HG03565 (cell line): ENCODE data around the gene ACKR2.

ENCODE experiments used
- ATAC-seq: cut with Tn5 transposase; IDR thresholded peaks from one replicate; pipeline ENCODE4 v1.9.1; 2021; ENCODE audit warnings: mild to moderate bottlenecking, moderate library complexity; ENCODE audit not compliant: unreplicated experiment

The ACKR2 gene

GRCh38 chr3:42884324-42884723 is 75.1 kb downstream of the ACKR2 start:
- no peak for ATAC-seq

DNA sequence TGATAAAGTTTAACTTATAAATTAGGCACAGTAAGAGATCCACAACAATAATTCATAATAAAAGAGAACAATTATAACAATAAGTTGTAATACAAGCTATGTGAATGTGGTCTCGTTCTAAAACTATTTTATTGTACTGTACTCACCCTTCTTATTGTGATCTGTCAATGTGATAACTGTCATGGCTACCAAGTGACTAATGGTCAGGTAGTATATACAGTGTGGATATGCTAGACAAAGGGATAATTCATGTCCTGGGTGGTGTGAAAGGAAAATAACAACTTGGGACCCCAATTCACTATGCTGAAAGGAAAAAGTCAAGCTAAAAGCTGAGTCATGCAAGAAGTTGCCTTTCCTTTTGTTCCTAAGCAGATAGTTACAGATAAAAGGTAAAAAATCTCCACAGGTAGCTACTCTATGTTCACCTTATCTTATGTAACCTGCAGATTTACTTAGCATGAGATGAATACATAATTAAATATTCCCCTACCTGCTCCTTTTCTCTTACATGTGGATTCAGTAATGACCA is 77.1 kb downstream of the ACKR2 start:
- no peak for ATAC-seq

DNA sequence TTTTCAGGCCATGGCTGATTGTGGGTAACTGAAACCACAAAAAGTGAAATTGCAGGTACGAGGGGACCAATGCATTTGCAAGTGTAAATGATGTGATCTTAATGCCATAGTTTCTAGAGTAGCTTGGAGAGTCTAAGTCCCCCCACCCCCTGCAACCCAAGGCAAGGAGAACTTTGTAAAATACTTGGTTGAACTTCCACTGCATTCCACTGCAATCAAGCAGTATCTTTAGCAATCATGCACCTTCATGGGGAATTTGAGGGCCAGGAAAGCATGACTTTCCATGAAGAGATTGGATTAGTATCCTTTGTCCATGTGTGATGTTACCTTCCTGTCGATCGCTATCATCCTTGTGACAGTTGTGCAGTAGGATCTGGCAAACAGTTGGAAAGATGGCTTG is 77.8 kb downstream of the ACKR2 start:
- no peak for ATAC-seq

GRCh38 chr3:42891042-42891441 is 81.8 kb downstream of the ACKR2 start:
- no peak for ATAC-seq

- no peak for ATAC-seq
Observed at GRCh38 chr3:42892169-42892568, 82.9 kb downstream of the ACKR2 start.

DNA sequence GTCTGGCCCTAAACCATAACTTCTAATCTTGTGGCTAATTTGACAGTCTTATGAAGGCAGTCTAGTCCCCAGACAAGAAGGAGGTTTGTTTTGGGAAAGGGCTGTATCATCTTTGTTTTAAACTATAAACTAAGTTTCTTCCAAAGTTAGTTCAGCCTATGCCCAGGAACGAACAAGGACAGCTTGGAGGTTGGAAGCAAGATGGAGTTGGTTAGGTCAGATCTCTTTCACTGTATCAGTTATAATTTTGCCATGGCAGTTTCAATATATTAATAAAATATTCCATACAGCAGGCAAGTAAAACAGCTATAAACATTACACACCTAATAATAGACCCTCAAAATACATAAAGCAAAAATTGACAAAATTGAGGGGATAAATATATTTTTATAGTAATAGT is 83.6 kb downstream of the ACKR2 start:
- ATAC-seq: no peak

- no peak for ATAC-seq
Observed at GRCh38 chr3:42894698-42895579, 85.7 kb downstream of the ACKR2 start.

DNA sequence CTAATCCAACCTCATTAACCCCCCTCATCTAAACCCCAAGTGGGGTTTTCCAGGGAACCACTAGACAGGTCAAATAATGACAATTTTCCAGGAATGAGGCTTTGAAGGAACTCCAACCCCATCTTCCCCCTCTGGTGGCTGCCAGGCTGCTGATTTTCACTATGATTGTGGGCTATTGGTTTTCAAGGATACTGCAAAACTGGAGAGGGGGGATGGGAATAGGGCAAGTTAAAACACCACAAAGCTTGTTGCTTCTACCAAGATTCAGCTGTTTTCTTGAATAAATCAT is 86.3 kb downstream of the ACKR2 start:
- no peak for ATAC-seq

GRCh38 chr3:42898896-42899675 is 89.8 kb downstream of the ACKR2 start:
- ATAC-seq: no peak

DNA sequence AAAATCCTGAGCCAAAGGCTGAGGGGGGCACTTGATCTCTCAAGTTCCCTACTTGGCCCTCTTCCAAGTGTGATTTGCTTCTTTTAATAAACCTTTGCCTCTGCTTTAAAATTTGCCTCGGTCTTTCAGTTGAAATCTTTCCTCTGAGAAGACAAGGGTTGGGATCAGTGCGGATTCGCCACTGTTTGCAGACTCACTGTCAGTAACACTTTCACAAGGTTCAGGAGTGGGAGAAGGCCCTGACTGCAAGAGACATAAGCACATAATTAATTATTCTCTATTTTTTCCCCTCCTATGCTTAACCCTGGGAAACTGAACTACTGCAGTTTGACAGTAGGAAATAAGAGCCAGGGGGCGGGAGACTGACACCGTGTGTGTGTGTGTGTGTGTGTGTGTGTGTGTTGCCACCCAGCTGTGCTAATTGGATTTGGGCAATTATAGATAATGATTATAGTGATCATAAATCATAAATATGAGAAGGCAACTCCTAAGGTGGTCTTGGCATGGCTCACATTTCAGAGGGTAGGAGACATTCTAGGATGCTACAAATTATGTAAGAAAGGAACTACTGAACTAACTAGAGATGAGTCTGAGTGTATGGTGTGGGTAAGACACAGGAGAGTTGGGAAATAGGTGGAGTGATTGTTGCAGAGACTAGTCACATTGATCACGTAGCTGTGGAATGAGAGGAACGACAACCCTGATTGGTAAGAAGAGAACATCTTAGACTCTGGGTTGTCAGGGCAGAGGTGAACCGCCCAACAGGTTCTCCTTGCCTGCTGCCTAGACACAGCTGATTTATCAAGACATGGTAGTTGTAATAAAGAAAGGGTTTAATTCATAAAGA is 91.2 kb downstream of the ACKR2 start:
- ATAC-seq: no peak

DNA sequence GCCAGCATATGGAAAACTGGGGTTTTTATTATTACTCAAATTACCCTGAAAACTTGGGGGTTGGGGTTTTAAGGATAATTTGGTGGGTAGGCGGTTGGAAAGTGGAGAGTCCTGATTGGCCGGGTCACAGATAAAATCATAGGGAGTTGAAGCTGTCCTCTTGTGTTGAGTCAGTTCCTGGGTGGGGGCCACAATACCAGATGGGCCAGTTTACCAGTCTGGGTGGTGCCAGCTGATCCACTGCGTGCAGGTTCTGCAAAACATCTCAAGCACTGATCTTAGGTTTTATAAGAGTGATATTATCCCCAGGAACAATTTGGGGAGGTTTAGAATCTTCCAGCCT is 91.8 kb downstream of the ACKR2 start:
- no peak for ATAC-seq

DNA sequence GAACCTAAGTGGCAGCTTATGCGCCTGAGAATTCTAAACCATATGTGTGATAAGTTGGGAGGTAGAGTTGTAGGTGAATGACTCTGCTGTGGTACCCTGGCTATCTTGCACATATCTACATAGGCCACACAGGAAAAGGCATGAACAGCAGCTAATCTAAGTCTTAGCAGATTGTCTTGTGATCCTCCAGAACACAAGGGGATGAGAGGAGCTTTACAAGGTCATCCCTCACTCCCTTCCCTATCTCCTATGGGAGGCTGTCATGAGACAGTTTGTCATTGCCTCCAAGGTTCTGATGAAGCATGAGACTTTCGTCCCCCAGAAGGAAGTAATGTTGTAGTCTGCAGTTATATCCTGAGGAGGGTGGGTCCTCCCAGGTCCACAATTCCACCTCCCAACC is 93.0 kb downstream of the ACKR2 start:
- no peak for ATAC-seq

DNA sequence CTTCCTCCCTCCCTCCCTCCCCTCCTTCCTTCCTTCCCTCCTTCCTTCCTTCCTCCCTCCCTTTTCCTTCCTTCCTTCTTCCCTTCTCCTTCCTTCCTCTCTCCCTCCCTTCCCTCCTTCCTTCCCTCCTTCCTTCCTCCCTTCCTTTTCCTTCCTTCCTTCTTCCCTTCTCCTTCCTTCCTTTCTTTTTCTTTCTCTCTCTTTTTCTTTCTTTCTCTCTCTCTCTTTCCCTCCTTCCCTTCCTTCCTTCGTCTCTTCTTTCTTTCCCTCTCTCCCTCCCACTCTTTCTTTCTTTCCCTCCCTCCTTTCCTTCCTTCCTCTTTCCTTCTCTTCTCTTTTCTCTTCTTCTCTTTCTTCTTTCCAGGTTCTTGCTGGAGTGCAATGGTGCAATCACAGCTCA is 94.8 kb downstream of the ACKR2 start:
- no peak for ATAC-seq

GRCh38 chr3:42905740-42906069 is 96.5 kb downstream of the ACKR2 start:
- no peak for ATAC-seq

- ATAC-seq: no peak
Observed at GRCh38 chr3:42906070-42906847, 97.0 kb downstream of the ACKR2 start, which contains the start of gene ZNF662. TSS of gene ZNF662 (plus strand) at chr3:42906142. CDS start at chr3:42908115, 1,973 bp downstream.

DNA sequence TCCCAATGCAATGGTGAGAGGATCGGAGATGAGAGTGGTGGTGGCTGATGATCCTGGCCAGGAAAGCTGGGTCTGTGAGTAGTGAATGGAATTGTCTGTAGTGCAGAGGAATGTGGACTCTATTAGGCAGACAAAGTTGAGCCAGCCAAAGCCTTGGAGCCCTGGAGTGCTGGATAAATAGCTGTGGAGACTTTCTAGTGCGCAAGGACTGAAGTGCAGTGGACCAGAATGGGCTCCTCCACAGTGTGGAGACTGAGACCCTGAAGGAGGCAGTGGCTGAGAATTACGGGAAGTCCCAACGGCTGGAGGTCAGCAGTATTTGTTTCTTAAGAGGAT is 97.6 kb downstream of the ACKR2 start:
- no peak for ATAC-seq

GRCh38 chr3:42908675-42909074 is 99.4 kb downstream of the ACKR2 start:
- ATAC-seq: no peak

- ATAC-seq: no peak
Observed at GRCh38 chr3:42911551-42911950, 102.3 kb downstream of the ACKR2 start.

DNA sequence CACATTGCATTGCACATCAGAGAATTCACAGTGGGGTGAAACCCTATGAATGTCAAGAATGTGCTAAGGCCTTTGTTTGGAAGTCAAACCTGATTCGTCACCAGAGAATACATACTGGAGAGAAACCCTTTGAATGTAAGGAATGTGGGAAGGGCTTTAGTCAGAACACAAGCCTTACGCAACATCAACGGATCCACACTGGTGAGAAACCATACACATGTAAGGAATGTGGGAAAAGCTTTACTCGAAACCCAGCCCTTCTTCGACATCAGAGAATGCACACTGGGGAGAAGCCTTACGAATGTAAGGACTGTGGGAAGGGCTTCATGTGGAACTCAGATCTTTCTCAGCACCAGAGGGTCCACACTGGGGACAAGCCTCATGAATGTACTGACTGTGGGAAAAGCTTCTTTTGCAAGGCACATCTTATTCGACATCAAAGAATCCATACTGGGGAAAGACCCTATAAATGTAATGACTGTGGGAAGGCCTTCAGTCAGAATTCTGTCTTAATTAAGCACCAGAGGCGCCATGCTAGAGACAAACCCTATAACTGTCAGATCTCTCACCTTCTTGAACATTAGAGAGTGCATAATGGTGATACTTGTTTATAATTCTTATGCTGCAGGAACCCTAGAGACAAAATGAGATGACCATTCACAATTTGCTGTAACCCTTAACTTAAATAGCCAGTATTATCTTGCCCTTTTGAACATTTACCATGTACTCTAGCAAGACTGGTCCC is 105.7 kb downstream of the ACKR2 start:
- no peak for ATAC-seq
